ENCODE results near the gene SARDH. TPM values are rescaled to one million over a fixed set of nuclear protein-coding genes. Genes with fewer than 3 reads are reported as not detected.

Gene SARDH
- total and polyA plus RNA-seq, 2 of the 8 experiments (the other 6 are each of a cell fraction or from before 2014, with no cell fraction given): 6.4 to 7.4 TPM

- no peak for TF ChIP-seq SAP30 (IDR thresholded peaks at IDR 0.05; ENCODE audit: insufficient read depth, insufficient replicate concordance, low read length)
Observed at GRCh38 chr9:133787754-133788025, 49.5 kb upstream of the SARDH start (continued).
